ENCODE measurements around the gene LPGAT1.

Gene LPGAT1

GRCh38 chr1:211775170-211775569, 55.4 kb downstream of the LPGAT1 start:
- DNase-seq (ENCODE audit: low read depth) = no peak
- no peak overlapping the region for H3K4me3 ChIP-seq (ENCODE audit: low read length)
- no peak for TF ChIP-seq CTCF (IDR thresholded peaks at IDR 0.05; ENCODE audit: insufficient read depth, low read depth, low read length, missing control alignments)

- TF ChIP-seq CTCF (IDR thresholded peaks at IDR 0.05; ENCODE audit: insufficient read depth, low read depth, low read length, missing control alignments) = no peak
- no peak overlapping the region for H3K4me3 ChIP-seq (ENCODE audit: low read length)
- DNase-seq (ENCODE audit: low read depth) = no peak
These were observed 65.9 kb downstream of the LPGAT1 start for GRCh38 chr1:211764701-211765100.

- H3K4me3 ChIP-seq (ENCODE audit: low read length) = no peak overlapping the region
- TF ChIP-seq CTCF (IDR thresholded peaks at IDR 0.05; ENCODE audit: insufficient read depth, low read depth, low read length, missing control alignments) = no peak
- DNase-seq (ENCODE audit: low read depth) = no peak
These were observed 68.4 kb downstream of the LPGAT1 start for GRCh38 chr1:211762206-211762605.

- peak; percentile 34 for DNase-seq (ENCODE audit: low read depth)
- no peak for TF ChIP-seq CTCF (IDR thresholded peaks at IDR 0.05; ENCODE audit: insufficient read depth, low read depth, low read length, missing control alignments)
- no peak overlapping the region for H3K4me3 ChIP-seq (ENCODE audit: low read length)
These were observed 69.2 kb downstream of the LPGAT1 start for GRCh38 chr1:211761400-211761799.

GRCh38 chr1:211756471-211757020, 74.0 kb downstream of the LPGAT1 start:
- TF ChIP-seq CTCF (IDR thresholded peaks at IDR 0.05; ENCODE audit: insufficient read depth, low read depth, low read length, missing control alignments) = no peak
- DNase-seq (ENCODE audit: low read depth) = no peak
- no peak overlapping the region for H3K4me3 ChIP-seq (ENCODE audit: low read length)

GRCh38 chr1:211753649-211754251, 76.8 kb downstream of the LPGAT1 start:
- TF ChIP-seq CTCF (IDR thresholded peaks at IDR 0.05; ENCODE audit: insufficient read depth, low read depth, low read length, missing control alignments) = no peak
- H3K4me3 ChIP-seq (ENCODE audit: low read length) = no peak overlapping the region
- no peak for DNase-seq (ENCODE audit: low read depth)

GRCh38 chr1:211752951-211753486, 77.5 kb downstream of the LPGAT1 start:
- H3K4me3 ChIP-seq (ENCODE audit: low read length) = no peak overlapping the region
- TF ChIP-seq CTCF (IDR thresholded peaks at IDR 0.05; ENCODE audit: insufficient read depth, low read depth, low read length, missing control alignments) = no peak
- no peak for DNase-seq (ENCODE audit: low read depth)
